SJSA1 (cell line): ENCODE results near the gene RNF145. TPM values are rescaled to one million over a fixed set of nuclear protein-coding genes. Genes with fewer than 3 reads are reported as not detected.
"Not testable (repeated sequence)": the region's sequence is repeated elsewhere in the genome, so short reads cannot be mapped to it uniquely, and the experiment has no call there.

Experiments used
- DNase-seq, 2 experiments: peaks; one replicate each; pipeline ENCODE4 v3.0.0-alpha.2; 2015 to 2020; ENCODE audit warnings: low spot score in 2 of 2, low read depth in 1 of 2
- H3K27ac ChIP-seq: fragments of 250-450 bp; sonication (Bioruptor Pico); 2 replicates; pipeline ENCODE4 v1.5.1; 2020; ENCODE audit warnings: mild to moderate bottlenecking, moderate library complexity
- H3K27me3 ChIP-seq: fragments of 250-450 bp; sonication (Bioruptor Pico); replicated peaks from 2 replicates; pipeline ENCODE4 v1.5.1; 2020; ENCODE audit warnings: mild to moderate bottlenecking, moderate library complexity
- H3K36me3 ChIP-seq: fragments of 250-450 bp; sonication (Bioruptor Pico); 2 replicates; pipeline ENCODE4 v1.5.1; 2020; ENCODE audit warnings: mild to moderate bottlenecking
- H3K4me1 ChIP-seq: fragments of 250-450 bp; sonication (Bioruptor Pico); replicated peaks from 2 replicates; pipeline ENCODE4 v1.6.1; 2021; ENCODE audit warnings: mild to moderate bottlenecking
- H3K4me3 ChIP-seq: fragments of 250-450 bp; sonication (Bioruptor Pico); 2 replicates; pipeline ENCODE4 v1.5.1; 2020; ENCODE audit warnings: mild to moderate bottlenecking
- H3K9me3 ChIP-seq: fragments of 250-450 bp; sonication (Bioruptor Pico); replicated peaks from 2 replicates; pipeline ENCODE4 v1.5.1; 2020; ENCODE audit warnings: mild to moderate bottlenecking
- total RNA-seq: library from RNA; depleted of rRNA; stranded (reverse); fragments of >200 nt; shearing (Covaris generic); gene quantifications from 2 replicates; pipeline ENCODE4 v1.2.3, GENCODE V29; 2014; rRNA removed

The RNF145 gene
- total RNA-seq, 1 experiment from 2014 or later: 141 TPM

DNA sequence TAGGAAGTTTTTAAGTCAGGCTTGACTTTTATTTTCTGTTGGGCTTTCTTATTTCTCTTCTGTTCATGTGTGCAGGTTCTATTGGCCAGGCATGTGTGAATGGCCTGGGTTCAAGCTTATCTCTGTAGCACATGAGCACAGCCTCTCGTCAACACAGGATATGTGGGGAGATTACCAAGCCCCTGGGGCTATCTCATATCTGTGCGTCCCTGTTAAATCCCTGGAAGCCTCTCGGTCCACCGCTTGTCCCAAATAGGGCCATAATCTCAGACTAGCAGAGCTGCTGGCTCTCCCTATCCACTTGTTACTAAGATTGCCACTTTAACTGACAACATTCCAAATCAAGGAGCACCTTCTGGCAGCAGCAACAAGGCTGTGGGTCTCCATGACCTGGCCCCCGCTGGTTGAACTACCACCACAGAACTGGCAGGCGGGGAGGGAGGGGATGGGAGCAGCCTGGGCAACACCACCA is 81.2 kb downstream of the RNF145 start:
- Histone ChIP-seq H3K27ac (no peak overlapping the region), H3K27me3 (no peaks in the 10 kb centered on the region), H3K36me3 (no peaks in the 10 kb centered on the region), H3K9me3 (no peaks in the 10 kb centered on the region), H3K4me3 (no peak overlapping the region), H3K4me1 (peaks cover 21% of the 10 kb centered on the region)
- DNase-seq: no peak

DNA sequence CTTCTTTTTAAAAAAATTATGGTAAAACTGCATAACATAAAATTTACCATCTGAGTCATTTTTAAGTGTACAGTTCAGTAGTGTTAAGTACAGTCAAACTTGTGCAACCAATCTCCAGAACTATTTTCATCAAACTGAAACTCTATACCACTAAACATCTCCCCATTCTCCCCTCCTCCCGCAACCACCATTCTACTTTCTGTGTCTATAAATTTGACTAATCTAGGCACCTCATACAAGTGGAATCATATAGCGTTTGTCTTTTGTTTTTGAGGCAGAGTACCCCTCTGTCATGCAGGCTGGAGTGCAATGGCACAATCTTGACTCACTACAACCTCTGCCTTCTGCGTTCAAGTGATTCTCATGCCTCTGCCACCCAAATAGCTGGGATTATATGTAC is 85.7 kb downstream of the RNF145 start:
- no peak overlapping the region for H3K4me3 ChIP-seq
- no peaks in the 10 kb centered on the region for H3K36me3 ChIP-seq
- H3K9me3 ChIP-seq: no peaks in the 10 kb centered on the region
- no peak overlapping the region for H3K27ac ChIP-seq
- H3K27me3 ChIP-seq: no peaks in the 10 kb centered on the region
- DNase-seq: no peak
- H3K4me1 ChIP-seq: peaks cover 5% of the 10 kb centered on the region

DNA sequence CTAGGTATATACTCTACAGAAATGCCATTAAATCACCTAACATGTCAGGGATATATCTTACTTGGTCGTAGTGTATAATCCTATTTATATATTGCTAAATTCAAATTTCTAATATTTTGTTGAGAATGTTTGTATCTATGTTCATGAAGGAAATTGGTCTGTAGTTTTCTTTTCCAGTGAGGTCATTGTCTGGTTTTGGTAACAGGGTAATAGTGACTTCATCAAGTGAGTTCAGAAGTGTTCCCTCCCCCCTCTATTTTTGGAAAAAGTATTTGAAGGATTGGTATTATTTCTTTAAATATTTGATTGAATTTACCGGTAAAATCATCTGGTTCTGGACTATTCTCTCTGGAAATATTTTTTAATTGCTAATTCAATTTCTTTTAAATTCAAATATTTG is 86.2 kb downstream of the RNF145 start:
- no peaks in the 10 kb centered on the region for H3K36me3 ChIP-seq
- H3K4me1 ChIP-seq: peaks cover 5% of the 10 kb centered on the region

GRCh38 chr5:159121061-159121460 is 88.3 kb downstream of the RNF145 start:
- Histone ChIP-seq H3K4me3 (no peak overlapping the region), H3K27ac (no peak overlapping the region), H3K27me3 (no peaks in the 10 kb centered on the region), H3K9me3 (no peaks in the 10 kb centered on the region), H3K4me1 (peaks cover 5% of the 10 kb centered on the region), H3K36me3 (no peaks in the 10 kb centered on the region)
- no peak for DNase-seq

More for the DNA sequence above, 86.2 kb downstream of the RNF145 start:
- no peak overlapping the region for H3K4me3 ChIP-seq
- no peak overlapping the region for H3K27ac ChIP-seq
- H3K27me3 ChIP-seq: no peaks in the 10 kb centered on the region
- no peaks in the 10 kb centered on the region for H3K9me3 ChIP-seq
- no peak for DNase-seq

DNA sequence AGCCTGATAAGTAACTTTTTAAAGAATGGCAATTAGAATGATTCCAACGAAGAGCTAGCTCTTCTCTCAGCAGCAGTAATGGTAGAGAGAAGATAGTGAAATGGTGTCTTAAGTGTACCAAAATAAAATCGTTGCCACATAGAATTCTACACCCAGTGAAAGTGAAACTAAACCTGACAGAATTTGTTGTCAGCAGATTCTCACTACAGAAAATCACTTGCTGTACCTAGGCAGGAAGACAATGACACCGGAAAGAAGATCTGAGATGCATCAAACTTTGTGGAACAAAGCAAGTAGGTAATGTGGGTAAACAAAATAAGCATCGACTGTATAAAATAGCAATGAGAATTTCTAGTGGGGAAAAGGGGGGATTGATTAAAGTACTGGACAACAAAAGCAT is 88.9 kb downstream of the RNF145 start:
- DNase-seq: no peak

DNA sequence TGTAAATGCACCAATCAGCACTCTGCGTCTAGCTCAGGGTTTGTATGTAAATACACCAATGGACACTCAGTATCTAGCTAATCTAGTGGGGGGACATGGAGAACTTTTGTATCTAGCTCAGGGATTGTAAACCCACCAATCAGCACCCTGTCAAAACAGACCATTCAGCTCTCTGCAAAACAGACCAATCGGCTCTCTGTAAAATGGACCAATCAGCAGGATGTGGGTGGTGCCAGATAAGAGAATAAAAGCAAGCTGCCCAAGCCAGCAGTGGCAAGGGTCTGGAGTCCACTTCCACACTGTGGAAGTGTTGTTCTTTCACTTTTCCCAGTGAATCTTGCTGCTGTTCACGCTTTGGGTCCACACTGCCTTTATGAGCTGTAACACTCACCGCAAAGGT is 89.5 kb downstream of the RNF145 start:
- H3K36me3 ChIP-seq, H3K9me3 ChIP-seq, H3K4me1 ChIP-seq, DNase-seq, H3K4me3 ChIP-seq, H3K27me3 ChIP-seq, H3K27ac ChIP-seq: not testable (repeated sequence)

More for the DNA sequence above, 88.9 kb downstream of the RNF145 start:
- peaks cover 5% of the 10 kb centered on the region for H3K4me1 ChIP-seq
- no peaks in the 10 kb centered on the region for H3K9me3 ChIP-seq
- H3K27me3 ChIP-seq: no peaks in the 10 kb centered on the region
- no peak overlapping the region for H3K27ac ChIP-seq
- H3K36me3 ChIP-seq: no peaks in the 10 kb centered on the region
- H3K4me3 ChIP-seq: no peak overlapping the region

- H3K36me3 ChIP-seq, H3K27me3 ChIP-seq: not testable (repeated sequence)
Measured at GRCh38 chr5:159118958-159119659, 90.2 kb downstream of the RNF145 start.

DNA sequence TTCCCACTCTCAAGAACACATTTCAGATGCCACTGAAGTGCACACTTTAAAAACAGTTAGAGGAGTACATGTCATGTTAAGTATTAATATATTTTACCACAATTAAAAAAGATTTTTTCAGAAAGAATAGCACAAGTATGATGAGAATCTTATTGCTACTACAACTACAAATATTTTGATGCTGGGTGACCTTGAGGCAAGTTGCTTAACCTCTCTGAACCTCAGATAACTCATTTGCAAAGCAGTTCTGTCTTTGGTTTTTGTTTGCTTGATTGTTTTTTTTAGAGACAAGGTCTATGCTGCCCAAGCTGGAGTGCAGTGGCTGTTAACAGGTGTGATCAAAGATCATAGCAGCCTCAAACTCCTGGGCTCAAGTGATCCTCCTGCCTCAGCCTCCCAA is 95.9 kb downstream of the RNF145 start:
- 0 out of 2 replicates have a peak, but pooled peaks cover 2% of the 10 kb centered on the region for H3K27me3 ChIP-seq
- no peak overlapping the region for H3K27ac ChIP-seq
- H3K36me3 ChIP-seq: no peaks in the 10 kb centered on the region
- no peaks in the 10 kb centered on the region for H3K9me3 ChIP-seq
- H3K4me1 ChIP-seq: no peaks in the 10 kb centered on the region
- no peak overlapping the region for H3K4me3 ChIP-seq
- DNase-seq: no peak

More at GRCh38 chr5:159118958-159119659, 90.2 kb downstream of the RNF145 start:
- not testable (repeated sequence) for H3K9me3 ChIP-seq, H3K27ac ChIP-seq, H3K4me1 ChIP-seq, H3K4me3 ChIP-seq, DNase-seq

GRCh38 chr5:159112436-159112835 is 96.9 kb downstream of the RNF145 start:
- no peak for DNase-seq
- Histone ChIP-seq H3K4me1 (no peaks in the 10 kb centered on the region), H3K27me3 (0 out of 2 replicates have a peak, but pooled peaks cover 2% of the 10 kb centered on the region), H3K9me3 (no peaks in the 10 kb centered on the region), H3K27ac (no peak overlapping the region), H3K36me3 (no peaks in the 10 kb centered on the region), H3K4me3 (no peak overlapping the region)

Other genes with a start within 250 kb of the RNF145 start
- gene EBF1, start 109.6 kb downstream of the RNF145 start, total RNA-seq: 8.5 and 12.7 TPM in 2 replicates
- gene UBLCP1, start 53.7 kb upstream of the RNF145 start, total RNA-seq: 87.0 and 93.9 TPM in 2 replicates
- 0.05 TPM in 1 of 2 replicates, not detected in the other for gene IL12B, start 120.9 kb upstream of the RNF145 start, total RNA-seq